Measurements from ENCODE around the gene ESYT2. TPM values are rescaled to one million over a fixed set of nuclear protein-coding genes. Genes with fewer than 3 reads are reported as not detected.
A peak's percentile ranks its signal among the peaks of the same experiment; 100 is the strongest.
"Not testable (repeated sequence)": the region's sequence is repeated elsewhere in the genome, so short reads cannot be mapped to it uniquely, and the experiment has no call there.

Gene ESYT2, protein sequence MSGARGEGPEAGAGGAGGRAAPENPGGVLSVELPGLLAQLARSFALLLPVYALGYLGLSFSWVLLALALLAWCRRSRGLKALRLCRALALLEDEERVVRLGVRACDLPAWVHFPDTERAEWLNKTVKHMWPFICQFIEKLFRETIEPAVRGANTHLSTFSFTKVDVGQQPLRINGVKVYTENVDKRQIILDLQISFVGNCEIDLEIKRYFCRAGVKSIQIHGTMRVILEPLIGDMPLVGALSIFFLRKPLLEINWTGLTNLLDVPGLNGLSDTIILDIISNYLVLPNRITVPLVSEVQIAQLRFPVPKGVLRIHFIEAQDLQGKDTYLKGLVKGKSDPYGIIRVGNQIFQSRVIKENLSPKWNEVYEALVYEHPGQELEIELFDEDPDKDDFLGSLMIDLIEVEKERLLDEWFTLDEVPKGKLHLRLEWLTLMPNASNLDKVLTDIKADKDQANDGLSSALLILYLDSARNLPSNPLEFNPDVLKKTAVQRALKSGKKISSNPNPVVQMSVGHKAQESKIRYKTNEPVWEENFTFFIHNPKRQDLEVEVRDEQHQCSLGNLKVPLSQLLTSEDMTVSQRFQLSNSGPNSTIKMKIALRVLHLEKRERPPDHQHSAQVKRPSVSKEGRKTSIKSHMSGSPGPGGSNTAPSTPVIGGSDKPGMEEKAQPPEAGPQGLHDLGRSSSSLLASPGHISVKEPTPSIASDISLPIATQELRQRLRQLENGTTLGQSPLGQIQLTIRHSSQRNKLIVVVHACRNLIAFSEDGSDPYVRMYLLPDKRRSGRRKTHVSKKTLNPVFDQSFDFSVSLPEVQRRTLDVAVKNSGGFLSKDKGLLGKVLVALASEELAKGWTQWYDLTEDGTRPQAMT
- total RNA-seq: 60.3 and 61.3 TPM in 2 replicates

DNA sequence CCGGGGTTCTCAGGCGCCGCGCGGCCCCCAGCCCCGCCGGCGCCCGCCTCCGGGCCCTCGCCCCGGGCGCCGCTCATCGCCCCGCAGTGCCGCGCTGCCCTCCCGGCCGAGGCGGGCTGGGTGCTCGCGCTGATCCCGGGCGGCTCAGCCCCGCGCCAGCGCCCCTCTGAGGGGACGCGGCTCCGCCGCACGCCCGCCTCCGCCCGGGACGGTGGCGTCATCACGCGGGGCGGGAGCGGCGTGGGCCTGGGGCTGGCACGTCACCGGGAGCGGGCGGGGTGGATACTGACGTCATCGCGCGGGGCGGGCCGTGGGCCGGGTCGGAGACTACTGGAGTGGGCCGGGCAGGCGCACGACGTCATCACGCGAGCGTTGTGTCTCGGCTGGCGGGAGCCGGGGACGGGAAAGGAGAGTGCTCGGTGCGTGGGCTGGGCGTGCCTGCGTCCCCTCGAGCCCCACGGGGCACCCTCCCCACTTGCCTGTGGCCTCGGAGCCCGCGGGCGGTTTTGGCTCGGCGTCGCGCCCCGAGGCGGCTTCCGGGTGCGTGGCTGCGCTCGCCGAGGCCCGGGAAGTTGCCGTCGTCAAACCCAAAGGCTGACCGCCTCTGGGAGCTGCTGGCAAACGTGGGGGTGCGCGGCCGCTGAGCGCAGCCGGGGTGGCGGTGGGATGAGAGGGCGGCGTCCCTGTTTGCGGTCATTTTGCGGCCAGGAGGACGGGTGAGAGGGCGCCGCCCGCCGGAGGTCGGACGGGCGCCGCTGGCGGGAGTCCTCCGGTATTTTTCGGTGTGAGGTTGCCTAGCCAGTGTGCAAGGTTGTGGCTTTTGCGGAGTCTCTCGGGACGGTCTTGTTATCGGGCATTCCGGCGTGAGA lies at the start of gene ESYT2:
ESYT2 (minus strand) TSS at position 168 of the 869 bp plus-strand sequence; CDS start at position 77, 91 bp downstream.
- Mint-ChIP-seq H3K27me3 (peaks cover 11% of the 10 kb centered on the region), H3K36me3 (ENCODE audit: low read depth) (peaks cover 15% of the 10 kb centered on the region), H3K4me1 (peaks cover 39% of the 10 kb centered on the region), H3K4me3 (peak within 1 kb of the TSS; percentile 87), H3K9me3 (no peaks in the 10 kb centered on the region), H3K27ac (peak within 1 kb of the TSS; percentile 93)
- intact Hi-C loops (cut with micrococcal nuclease): loop anchor here (1.0 to 5.0 kb wide), 8 partner anchors 11 to 146 kb away; partner anchors contain the start of genes DYNC2I1 and NCAPG2
- DNase-seq: peak; percentile 100

DNA sequence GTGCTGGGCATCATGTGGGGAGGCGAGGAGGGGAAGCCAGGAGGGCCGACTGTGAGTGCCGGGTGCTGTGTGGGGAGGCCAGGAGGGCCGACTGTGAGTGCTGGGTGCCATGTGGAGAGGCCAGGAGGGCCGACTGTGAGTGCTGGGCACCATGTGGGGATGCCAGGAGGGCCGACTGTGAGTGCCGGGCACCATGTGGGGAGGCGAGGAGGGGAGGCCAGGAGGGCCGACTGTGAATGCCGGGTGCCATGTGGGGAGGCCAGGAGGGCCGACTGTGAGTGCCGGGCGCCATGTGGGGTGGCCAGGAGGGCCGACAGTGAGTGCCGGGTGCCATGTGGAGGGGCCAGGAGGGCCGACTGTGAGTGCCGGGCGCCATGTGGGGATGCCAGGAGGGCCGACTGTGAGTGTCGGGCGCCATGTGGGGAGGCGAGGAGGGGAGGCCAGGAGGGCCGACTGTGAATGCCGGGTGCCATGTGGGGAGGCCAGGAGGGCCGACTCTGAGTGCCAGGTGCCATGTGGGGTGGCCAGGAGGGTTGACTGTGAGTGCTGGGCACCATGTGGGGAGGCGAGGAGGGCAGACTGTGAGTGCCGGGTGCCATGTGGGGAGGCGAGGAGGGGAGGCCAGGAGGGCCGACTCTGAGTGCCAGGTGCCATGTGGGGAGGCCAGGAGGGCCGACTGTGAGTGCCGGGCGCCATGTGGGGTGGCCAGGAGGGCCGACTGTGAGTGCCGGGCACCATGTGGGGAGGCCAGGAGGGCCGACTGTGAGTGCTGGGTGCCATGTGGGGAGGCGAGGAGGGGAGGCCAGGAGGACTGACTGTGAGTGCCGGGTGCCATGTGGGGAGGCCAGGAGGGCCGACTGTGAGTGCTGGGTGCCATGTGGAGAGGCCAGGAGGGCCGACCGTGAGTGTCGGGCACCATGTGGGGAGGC lies 49.1 kb upstream of the ESYT2 start:
- H3K36me3 Mint-ChIP-seq (ENCODE audit: low read depth): peaks cover 47% of the 10 kb centered on the region
- DNase-seq; H3K4me1 Mint-ChIP-seq; H3K27me3 Mint-ChIP-seq; H3K4me3 Mint-ChIP-seq; H3K27ac Mint-ChIP-seq; H3K9me3 Mint-ChIP-seq; intact Hi-C loops (cut with micrococcal nuclease): not testable (repeated sequence)

DNA sequence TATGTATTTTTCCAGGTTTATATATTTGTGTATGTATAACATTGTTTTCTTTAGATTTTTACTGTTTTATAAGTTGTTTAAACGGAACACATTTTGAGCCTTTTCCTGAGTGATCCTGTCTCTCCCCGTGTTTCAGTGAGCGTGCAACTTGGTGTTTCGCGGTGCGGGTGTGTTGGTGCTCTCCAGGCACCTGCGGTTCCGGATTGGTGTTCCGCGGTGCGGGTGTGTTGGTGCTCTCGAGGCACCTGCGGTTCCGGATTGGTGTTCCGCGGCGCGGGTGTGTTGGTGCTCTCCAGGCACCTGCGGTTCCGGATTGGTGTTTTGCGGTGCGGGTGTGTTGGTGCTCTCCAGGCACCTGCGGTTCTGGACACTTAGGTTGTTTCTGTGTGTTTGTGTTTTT lies 47.7 kb upstream of the ESYT2 start:
- Mint-ChIP-seq H3K27me3 (no peaks in the 10 kb centered on the region), H3K4me3 (no peak overlapping the region), H3K27ac (no peak overlapping the region), H3K9me3 (no peaks in the 10 kb centered on the region), H3K36me3 (ENCODE audit: low read depth) (peaks cover 49% of the 10 kb centered on the region), H3K4me1 (no peaks in the 10 kb centered on the region)
- no peak for DNase-seq
- intact Hi-C loops (cut with micrococcal nuclease): no loop called here

DNA sequence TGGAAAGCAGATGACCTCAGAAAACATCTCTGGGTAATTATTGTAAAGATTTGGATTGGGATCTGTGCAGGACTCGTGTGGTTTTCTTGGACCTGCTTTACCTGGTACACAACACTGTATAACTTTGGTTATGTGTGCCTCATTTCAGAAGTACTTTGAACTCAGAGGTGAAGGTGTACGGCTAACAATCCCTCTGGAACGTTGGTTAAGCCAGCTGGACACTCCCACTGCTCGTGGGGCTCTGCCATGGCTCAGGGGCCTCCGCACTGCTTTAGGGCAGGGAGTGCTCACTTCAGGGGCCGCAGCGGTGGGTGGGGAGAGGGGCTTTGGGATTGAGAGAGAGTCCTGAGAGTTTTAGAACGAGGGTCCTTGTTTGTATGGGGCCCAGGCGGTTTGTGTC lies 40.6 kb upstream of the ESYT2 start:
- DNase-seq: no peak
- Mint-ChIP-seq H3K4me3 (no peak overlapping the region), H3K9me3 (no peaks in the 10 kb centered on the region), H3K36me3 (ENCODE audit: low read depth) (peaks cover 28% of the 10 kb centered on the region), H3K27ac (no peak overlapping the region), H3K27me3 (no peaks in the 10 kb centered on the region), H3K4me1 (peaks cover 26% of the 10 kb centered on the region)
- intact Hi-C loops (cut with micrococcal nuclease): no loop called here

DNA sequence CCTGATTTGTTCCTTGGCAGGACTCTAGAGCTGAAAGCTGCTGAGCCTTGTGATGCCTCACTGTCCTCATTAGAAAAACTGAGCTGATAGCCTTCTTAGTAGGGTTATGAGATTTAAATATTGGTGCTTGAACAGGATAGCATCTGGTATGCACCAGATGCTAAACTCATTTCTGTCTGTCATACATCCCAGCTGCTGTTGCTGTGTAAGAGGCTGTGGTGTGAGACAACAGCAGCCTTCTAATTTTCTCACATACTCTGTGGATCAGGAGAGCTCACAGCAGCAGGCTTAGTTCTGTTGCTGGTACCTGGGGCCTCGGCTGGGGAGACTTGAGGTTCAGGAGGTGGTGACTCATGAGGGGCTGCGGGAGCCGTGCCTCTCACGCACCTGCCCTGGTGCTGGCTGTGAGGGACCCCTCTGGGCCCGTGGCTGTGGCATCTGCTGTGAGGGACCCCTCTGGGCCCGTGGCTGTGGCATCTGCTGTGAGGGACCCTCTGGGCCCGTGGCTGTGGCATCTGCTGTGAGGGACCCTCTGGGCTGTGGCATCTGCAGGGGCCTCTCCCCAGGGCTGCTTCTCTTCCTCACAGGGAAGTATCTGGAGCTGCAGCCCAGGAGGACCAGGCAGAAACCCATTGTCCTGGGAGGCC lies 39.6 kb upstream of the ESYT2 start:
- Mint-ChIP-seq H3K4me3 (no peak overlapping the region), H3K27me3 (no peaks in the 10 kb centered on the region), H3K27ac (peak overlapping the region; percentile 35), H3K4me1 (peaks cover 36% of the 10 kb centered on the region), H3K9me3 (no peaks in the 10 kb centered on the region), H3K36me3 (ENCODE audit: low read depth) (peaks cover 27% of the 10 kb centered on the region)
- no peak for DNase-seq
- intact Hi-C loops (cut with micrococcal nuclease): no loop called here

DNA sequence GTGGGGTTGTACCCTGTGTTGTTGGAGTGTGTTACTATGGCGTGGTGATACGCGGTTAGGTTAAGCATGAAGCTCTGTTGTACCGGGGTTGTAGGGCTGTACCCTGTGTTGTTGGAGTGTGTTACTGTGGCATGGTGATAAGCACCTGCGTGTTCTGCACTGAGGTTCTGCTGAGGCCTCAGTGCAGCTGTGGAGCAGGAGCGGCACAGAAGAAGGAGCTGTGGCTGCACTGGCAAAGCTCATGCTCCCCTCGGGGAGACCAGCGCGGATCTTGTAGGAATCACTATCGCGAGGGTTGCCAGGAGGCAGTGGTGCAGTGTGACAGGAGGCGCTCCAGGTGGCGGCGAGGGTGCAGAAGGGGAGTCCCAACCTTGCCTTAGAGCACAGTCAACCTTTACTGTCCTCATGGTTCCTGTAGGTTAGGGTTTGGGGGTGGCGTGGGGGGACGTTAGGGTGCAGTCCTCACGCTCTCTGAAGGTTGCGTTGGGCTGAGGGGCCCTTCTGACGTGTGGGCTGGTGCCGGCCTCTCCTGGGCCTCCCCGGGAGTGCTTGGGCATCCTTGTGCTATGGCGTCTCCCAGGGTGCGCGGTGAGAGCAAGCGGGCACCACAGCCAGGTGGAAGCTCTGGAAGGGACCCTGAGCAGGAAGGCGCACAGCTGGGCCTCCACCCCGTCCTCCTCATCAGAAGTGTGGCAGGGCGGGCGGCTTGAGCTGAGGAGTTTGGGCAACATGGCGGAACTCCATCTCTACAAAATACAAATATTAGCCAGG lies 38.1 kb upstream of the ESYT2 start:
- no peaks in the 10 kb centered on the region for H3K27me3 Mint-ChIP-seq
- no peak for DNase-seq
- H3K36me3 Mint-ChIP-seq (ENCODE audit: low read depth): peaks cover 24% of the 10 kb centered on the region
- H3K27ac Mint-ChIP-seq: peak overlapping the region; percentile 20
- H3K9me3 Mint-ChIP-seq: no peaks in the 10 kb centered on the region
- H3K4me1 Mint-ChIP-seq: peaks cover 46% of the 10 kb centered on the region
- H3K4me3 Mint-ChIP-seq: no peak overlapping the region
- intact Hi-C loops (cut with micrococcal nuclease): no loop called here

DNA sequence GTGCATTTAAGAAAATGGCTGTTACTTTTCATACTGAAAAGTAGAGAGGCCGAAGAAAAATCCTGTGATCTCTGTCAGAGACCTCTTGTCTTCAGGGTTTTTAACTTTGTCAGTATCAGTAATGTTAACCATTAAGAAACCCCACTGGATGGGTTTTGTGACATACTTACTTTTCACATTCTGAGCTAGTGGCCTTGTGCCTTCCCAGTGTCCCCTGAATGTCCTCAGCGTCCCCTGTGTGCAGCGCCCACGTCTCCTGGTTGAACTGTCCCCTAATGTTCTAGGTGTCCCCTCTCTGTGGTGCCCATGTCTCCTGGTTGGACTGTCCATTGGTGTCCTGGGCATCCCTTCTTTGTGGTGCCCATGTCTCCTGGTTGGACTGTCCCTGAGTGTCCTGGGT lies 36.7 kb upstream of the ESYT2 start:
- Mint-ChIP-seq H3K4me1 (peaks cover 54% of the 10 kb centered on the region), H3K9me3 (no peaks in the 10 kb centered on the region), H3K36me3 (ENCODE audit: low read depth) (peaks cover 22% of the 10 kb centered on the region), H3K27me3 (no peaks in the 10 kb centered on the region), H3K27ac (no peak overlapping the region), H3K4me3 (no peak overlapping the region)
- DNase-seq: no peak
- intact Hi-C loops (cut with micrococcal nuclease): no loop called here

DNA sequence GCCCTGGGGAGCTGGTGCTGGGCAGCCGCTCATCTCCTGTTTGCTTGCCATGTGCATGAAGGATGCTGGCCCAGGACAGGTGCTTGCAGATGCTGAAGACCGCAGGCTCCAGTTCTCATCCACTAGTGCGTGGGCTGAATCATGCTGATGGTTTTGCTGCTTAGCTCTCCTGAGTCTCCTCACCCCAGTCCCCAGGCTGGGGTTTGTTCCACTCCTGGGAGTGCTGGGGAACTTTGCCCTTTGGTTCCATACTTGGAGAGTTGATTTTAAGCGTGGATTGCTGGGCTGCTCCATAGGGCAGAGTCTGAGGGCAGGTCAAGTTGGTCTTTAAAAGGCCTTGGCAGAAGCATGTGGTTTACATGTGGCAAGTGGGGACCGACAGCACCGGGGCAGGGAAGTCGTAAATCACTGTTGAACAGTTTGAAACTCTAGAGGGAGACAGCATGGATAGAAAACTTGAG lies 36.2 kb upstream of the ESYT2 start:
- H3K27me3 Mint-ChIP-seq: no peaks in the 10 kb centered on the region
- H3K36me3 Mint-ChIP-seq (ENCODE audit: low read depth): peaks cover 17% of the 10 kb centered on the region
- intact Hi-C loops (cut with micrococcal nuclease): no loop called here
- H3K27ac Mint-ChIP-seq: peak overlapping the region; percentile 97
- no peak for DNase-seq
- H3K4me1 Mint-ChIP-seq: peaks cover 55% of the 10 kb centered on the region
- no peaks in the 10 kb centered on the region for H3K9me3 Mint-ChIP-seq
- peak overlapping the region; percentile 29 for H3K4me3 Mint-ChIP-seq

DNA sequence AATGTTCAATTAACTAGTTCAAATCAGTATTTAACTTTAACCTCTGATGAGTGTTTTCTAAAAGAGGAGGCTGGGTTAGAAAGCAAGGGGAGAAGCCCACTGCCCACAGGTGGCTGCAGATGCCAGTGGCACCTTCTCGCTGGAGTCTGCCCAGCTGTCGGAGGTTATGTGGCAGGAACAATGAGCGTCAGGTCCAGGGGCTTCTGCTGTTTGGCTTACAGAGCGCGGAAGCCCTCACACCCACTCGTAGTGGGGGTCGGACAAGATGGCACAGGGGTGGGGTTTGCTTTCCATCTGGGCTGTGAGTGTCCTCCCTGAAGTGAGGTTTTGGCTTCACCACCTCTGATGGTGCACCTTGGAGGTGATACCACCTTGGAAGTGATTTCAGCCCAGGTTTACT lies 35.5 kb upstream of the ESYT2 start:
- H3K9me3 Mint-ChIP-seq: no peaks in the 10 kb centered on the region
- H3K27me3 Mint-ChIP-seq: no peaks in the 10 kb centered on the region
- H3K4me1 Mint-ChIP-seq: peaks cover 55% of the 10 kb centered on the region
- peak overlapping the region; percentile 97 for H3K27ac Mint-ChIP-seq
- intact Hi-C loops (cut with micrococcal nuclease): no loop called here
- peaks cover 16% of the 10 kb centered on the region for H3K36me3 Mint-ChIP-seq (ENCODE audit: low read depth)
- DNase-seq: no peak
- H3K4me3 Mint-ChIP-seq: peak overlapping the region; percentile 93

DNA sequence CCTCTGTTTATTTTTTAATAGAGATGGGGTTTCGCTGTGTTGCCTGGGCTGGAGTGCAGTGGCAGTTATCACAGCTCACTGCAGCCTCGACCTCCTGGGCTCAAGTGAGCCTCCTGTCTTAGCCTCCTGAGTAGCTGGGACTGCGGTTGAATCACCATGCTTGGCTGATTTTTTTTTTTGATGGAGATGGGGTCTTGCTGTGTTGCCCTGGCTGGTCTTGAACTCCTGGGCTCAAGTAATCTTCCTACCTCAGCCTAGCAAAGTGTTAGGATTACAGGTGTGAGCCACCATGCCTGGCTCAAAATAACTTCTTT lies 35.2 kb upstream of the ESYT2 start:
- Mint-ChIP-seq H3K27ac (peak overlapping the region; percentile 97), H3K36me3 (ENCODE audit: low read depth) (peaks cover 16% of the 10 kb centered on the region), H3K4me3 (peak overlapping the region; percentile 93), H3K4me1 (peaks cover 55% of the 10 kb centered on the region), H3K9me3 (no peaks in the 10 kb centered on the region), H3K27me3 (no peaks in the 10 kb centered on the region)
- intact Hi-C loops (cut with micrococcal nuclease): no loop called here
- DNase-seq: no peak

DNA sequence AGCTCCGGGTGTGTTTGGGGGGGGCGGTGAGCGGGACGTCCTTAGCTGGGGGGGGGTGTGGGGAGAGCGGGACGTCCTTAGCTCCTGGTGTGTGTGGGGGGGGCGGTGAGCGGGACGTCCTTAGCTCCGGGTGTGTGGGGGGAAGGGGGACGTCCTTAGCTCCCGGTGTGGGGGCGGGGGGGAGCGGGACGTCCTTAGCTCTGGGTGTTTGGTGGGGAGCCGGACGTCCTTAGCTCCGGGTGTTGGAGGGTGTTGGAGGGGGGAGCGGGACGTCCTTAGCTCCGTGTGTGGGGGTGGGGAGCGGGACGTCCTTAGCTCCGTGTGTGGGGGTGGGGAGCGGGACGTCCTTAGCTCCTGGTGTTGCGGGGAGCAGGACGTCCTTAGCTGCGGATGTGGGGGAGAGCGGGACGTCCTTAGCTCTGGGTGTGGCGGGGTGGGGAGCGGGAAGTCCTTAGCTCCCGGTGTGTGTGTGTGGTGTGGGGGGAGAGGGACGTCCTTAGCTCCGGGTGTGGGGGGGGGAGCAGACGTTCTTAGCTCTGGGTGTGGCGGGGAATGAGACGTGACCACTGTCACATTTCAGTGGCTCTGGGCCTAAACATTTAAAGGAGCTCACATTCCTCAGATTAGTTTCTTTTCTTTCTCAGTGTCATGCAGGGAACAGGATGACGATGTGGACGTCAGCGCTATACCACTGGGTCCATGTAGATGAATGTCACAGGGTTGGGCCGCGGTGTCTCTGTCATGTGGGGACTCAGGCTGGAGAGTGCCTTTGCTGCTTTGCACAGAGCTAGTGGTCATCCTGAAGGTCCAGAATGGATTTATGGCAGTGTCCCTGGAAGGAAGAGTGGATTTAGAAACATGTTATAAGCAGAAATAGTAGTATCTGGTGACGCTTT lies 34.5 kb upstream of the ESYT2 start:
- Mint-ChIP-seq H3K27ac (peak overlapping the region; percentile 97), H3K4me1 (peaks cover 59% of the 10 kb centered on the region), H3K36me3 (ENCODE audit: low read depth) (peaks cover 16% of the 10 kb centered on the region), H3K27me3 (no peaks in the 10 kb centered on the region), H3K4me3 (peak overlapping the region; percentile 93), H3K9me3 (no peaks in the 10 kb centered on the region)
- intact Hi-C loops (cut with micrococcal nuclease): loop anchor here (1.0 kb wide), 1 partner anchor 35 kb away; the partner anchor contains the start of gene ESYT2
- DNase-seq: peak; percentile 85

All from activated CD4-positive, alpha-beta T cell treated with anti-CD3 and anti-CD28 coated beads, Interleukin-2, amount 10 ng/mL, durations not matched to agents 24 days and 14 days (primary cell).